Fibroblast of mammary gland (primary cell): ENCODE measurements around the gene GAS6.

Experiments used
- DNase-seq: peaks from one replicate; pipeline ENCODE4 v3.0.0-alpha.2; 2010; ENCODE audit warnings: low read depth
- H3K4me3 ChIP-seq: 2 replicates; pipeline ENCODE4 v1.5.1; 2011; ENCODE audit warnings: low read depth, mild to moderate bottlenecking, low read length, moderate library complexity; ENCODE audit not compliant: control insufficient read depth
- TF ChIP-seq, protein P1 (sequence below): conservative IDR thresholded peaks from 2 replicates; pipeline ENCODE4 v1.5.1; 2011; ENCODE audit warnings: low read depth, low read length, inconsistent platforms; ENCODE audit not compliant: control insufficient read depth, insufficient read depth

The GAS6 gene

DNA sequence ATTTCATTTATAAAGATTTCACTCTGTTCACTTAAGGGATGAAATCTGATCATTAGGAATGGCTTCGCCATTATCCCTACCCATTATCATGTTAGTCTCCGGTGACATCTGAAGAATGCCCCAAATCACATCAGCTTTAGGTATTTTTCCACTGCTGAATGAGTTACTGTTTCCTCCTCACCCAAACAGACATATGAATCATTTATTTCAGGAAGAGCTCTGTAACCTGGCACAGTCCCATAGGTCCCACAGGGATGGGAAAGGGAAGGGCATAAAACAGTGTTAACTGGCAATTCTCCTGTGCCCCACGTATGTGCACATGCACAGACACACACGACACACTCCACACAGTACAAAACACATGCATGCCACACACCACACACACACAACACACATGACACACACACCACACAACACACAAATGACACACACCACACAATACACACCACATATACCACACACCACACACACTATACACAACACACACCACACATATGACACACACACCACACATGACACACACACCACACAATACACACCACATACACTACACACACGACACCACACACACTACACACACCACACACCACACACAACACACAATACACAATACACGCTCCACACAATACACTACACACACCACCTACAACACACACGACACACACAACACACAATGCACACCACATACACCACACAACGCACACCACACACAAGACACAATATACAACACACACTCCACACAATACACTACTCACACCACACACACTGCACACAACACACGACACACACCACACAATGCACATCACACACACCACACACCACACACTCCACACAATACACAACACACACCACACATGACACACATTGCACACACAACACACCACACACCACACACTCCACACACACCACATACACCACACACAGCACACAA, 89.4 kb downstream of the GAS6 start:
- TF ChIP-seq, protein P1, sequence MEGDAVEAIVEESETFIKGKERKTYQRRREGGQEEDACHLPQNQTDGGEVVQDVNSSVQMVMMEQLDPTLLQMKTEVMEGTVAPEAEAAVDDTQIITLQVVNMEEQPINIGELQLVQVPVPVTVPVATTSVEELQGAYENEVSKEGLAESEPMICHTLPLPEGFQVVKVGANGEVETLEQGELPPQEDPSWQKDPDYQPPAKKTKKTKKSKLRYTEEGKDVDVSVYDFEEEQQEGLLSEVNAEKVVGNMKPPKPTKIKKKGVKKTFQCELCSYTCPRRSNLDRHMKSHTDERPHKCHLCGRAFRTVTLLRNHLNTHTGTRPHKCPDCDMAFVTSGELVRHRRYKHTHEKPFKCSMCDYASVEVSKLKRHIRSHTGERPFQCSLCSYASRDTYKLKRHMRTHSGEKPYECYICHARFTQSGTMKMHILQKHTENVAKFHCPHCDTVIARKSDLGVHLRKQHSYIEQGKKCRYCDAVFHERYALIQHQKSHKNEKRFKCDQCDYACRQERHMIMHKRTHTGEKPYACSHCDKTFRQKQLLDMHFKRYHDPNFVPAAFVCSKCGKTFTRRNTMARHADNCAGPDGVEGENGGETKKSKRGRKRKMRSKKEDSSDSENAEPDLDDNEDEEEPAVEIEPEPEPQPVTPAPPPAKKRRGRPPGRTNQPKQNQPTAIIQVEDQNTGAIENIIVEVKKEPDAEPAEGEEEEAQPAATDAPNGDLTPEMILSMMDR: no peak
- peak; percentile 65 for DNase-seq

DNA sequence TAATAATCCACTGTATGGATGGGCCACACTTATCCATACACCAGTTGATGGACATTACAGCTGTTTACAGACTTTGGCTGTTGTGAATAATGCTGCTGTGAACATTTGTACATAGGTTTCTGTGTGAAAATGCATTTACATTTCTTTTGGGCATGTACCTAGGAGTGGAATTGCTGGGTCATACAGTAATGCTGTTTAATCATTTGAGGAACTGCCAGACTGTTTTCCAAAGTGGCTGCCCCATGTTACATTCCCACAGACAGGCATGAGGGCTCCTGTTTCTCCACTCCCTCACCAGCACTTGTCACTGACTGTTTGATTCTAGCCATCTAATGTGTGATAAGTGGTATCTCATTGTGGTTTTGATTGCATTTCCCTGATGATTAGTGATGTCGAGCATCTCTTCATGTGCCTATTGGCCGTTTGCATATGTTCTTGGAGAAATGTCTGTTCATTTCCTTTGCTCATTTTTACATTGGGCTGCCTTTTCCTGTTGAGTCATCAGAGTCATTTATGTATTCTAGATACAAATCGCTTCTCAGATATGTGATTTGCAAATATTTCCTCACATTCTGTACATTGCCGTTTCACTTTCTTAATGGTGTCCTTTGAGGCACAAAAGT, 92.1 kb downstream of the GAS6 start:
- peak; percentile 24 for DNase-seq
- TF ChIP-seq, protein P1: no peak

More for the DNA sequence above, 89.4 kb downstream of the GAS6 start:
- no peak overlapping the region for H3K4me3 ChIP-seq

DNA sequence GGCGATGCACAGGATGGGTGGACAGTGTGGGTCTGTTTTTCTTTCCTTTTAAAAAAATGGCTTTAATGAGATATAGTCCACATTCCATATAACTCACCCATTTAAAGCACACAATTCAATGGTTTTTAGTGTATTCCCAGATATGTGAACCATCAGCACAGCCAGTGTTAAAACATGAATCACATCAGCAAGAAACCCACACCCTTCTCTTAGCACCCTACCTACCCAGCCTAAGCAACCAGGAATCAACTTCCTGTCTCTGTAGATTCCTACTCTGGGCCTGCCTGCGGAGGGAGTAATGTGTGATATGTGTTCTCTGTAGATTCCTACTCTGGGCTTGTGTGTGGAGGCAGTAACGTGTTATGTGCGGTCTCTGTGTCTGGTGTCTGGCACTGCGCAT, 92.9 kb downstream of the GAS6 start:
- no peak overlapping the region for H3K4me3 ChIP-seq
- TF ChIP-seq, protein P1: no peak

More for the DNA sequence above, 92.1 kb downstream of the GAS6 start:
- no peak overlapping the region for H3K4me3 ChIP-seq

More for the DNA sequence above, 92.9 kb downstream of the GAS6 start:
- no peak for DNase-seq
